DND-41 (cell line): ENCODE results near the gene SAMD5.

Experiments used
- ATAC-seq: fragments of 200-7000 bp; cut with Tn5 transposase; 3 replicates; pipeline ENCODE4 v1.9.1; 2021; ENCODE audit warnings: low read depth; ENCODE audit not compliant: insufficient read depth
- DNase-seq: peaks from one replicate; pipeline ENCODE4 v3.0.0-alpha.2; 2020
- H2AFZ ChIP-seq: 2 replicates; pipeline ENCODE4 v1.6.0; 2012; ENCODE audit warnings: low read depth, low read length
- H3K27ac ChIP-seq: 2 replicates; pipeline ENCODE4 v1.5.1; 2012; ENCODE audit warnings: low read length, inconsistent platforms
- H3K27me3 ChIP-seq: fragments of 200-600 bp; sonication (generic); 2 replicates; pipeline ENCODE4 v1.6.0; 2012; ENCODE audit warnings: low read length, mild to moderate bottlenecking, inconsistent platforms; ENCODE audit not compliant: insufficient read depth, poor library complexity
- H3K36me3 ChIP-seq: 2 replicates; pipeline ENCODE4 v1.5.1; 2012; ENCODE audit warnings: low read length, inconsistent platforms; ENCODE audit not compliant: insufficient read depth
- H3K4me1 ChIP-seq: 2 replicates; pipeline ENCODE4 v1.5.1; 2012; ENCODE audit warnings: mild to moderate bottlenecking, low read length; ENCODE audit not compliant: insufficient read depth
- H3K4me2 ChIP-seq: 2 replicates; pipeline ENCODE4 v1.6.0; 2012; ENCODE audit warnings: mild to moderate bottlenecking, moderate library complexity, low read length, inconsistent platforms; ENCODE audit not compliant: insufficient read depth
- H3K4me3 ChIP-seq, 2 experiments: fragments of 200-600 bp in 1 of 2; shearing (Covaris generic) in 1 of 2; 2 replicates each; pipeline ENCODE4 v1.5.1; 2012 to 2016; ENCODE audit warnings: inconsistent platforms in 2 of 2, low read length in 2 of 2, mild to moderate bottlenecking in 2 of 2, low read depth in 1 of 2, moderate library complexity in 1 of 2
- H3K79me2 ChIP-seq: 2 replicates; pipeline ENCODE4 v1.6.0; 2012; ENCODE audit warnings: low read length, inconsistent platforms; ENCODE audit not compliant: insufficient read depth
- H3K9ac ChIP-seq: 2 replicates; pipeline ENCODE4 v1.6.0; 2012; ENCODE audit warnings: low read depth, mild to moderate bottlenecking, inconsistent platforms, low read length, moderate library complexity
- H3K9me3 ChIP-seq: 2 replicates; pipeline ENCODE4 v1.5.1; 2012; ENCODE audit warnings: low read length, moderate library complexity, mild to moderate bottlenecking, inconsistent platforms; ENCODE audit not compliant: insufficient read depth, severe bottlenecking
- H4K20me1 ChIP-seq: 2 replicates; pipeline ENCODE4 v1.6.0; 2012; ENCODE audit warnings: low read length; ENCODE audit not compliant: insufficient read depth
- EZH2 ChIP-seq: IDR thresholded peaks from 3 replicates; pipeline ENCODE4 v1.6.1; 2012; ENCODE audit warnings: borderline replicate concordance, low read depth, mild to moderate bottlenecking, moderate library complexity, low read length, inconsistent platforms; ENCODE audit not compliant: severe bottlenecking
- TF ChIP-seq, protein P1 (sequence below): IDR thresholded peaks from 2 replicates; pipeline ENCODE4 v1.5.1; 2012; ENCODE audit warnings: borderline replicate concordance, low read length, moderate library complexity, mild to moderate bottlenecking; ENCODE audit not compliant: poor library complexity, severe bottlenecking; ENCODE audit errors: extremely low read depth

The SAMD5 gene

DNA sequence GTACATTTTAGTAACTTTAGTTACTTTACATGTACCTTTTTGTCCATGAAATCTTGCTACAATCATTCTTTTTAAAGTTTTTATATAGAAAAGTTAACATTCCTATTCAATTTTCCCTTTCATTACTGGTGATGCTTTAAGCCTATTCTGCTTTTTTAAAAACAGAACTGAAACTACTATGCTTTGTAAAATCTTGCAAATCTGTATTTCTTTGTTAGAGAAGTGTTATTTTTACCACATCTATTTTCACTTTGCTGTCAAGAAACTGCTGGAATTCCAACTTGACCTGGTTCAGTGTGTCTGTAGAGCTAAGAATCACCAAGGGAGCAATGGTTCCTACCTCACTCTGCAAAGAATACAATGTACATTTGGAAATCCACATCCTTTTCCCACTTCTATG is 21.8 kb upstream of the SAMD5 start:
- ATAC-seq (no peak), DNase-seq (no peak)
- Histone ChIP-seq H3K9me3 (no peaks in the 10 kb centered on the region), H3K27me3 (no peaks in the 10 kb centered on the region), H3K9ac (no peak overlapping the region), H4K20me1 (no peaks in the 10 kb centered on the region), H3K27ac (no peak overlapping the region), H3K4me1 (no peaks in the 10 kb centered on the region), H3K79me2 (no peaks in the 10 kb centered on the region), H3K36me3 (no peaks in the 10 kb centered on the region), H2AFZ (no peak overlapping the region), H3K4me3 (no peak overlapping the region), H3K4me2 (no peak overlapping the region)
- TF ChIP-seq, protein P1, sequence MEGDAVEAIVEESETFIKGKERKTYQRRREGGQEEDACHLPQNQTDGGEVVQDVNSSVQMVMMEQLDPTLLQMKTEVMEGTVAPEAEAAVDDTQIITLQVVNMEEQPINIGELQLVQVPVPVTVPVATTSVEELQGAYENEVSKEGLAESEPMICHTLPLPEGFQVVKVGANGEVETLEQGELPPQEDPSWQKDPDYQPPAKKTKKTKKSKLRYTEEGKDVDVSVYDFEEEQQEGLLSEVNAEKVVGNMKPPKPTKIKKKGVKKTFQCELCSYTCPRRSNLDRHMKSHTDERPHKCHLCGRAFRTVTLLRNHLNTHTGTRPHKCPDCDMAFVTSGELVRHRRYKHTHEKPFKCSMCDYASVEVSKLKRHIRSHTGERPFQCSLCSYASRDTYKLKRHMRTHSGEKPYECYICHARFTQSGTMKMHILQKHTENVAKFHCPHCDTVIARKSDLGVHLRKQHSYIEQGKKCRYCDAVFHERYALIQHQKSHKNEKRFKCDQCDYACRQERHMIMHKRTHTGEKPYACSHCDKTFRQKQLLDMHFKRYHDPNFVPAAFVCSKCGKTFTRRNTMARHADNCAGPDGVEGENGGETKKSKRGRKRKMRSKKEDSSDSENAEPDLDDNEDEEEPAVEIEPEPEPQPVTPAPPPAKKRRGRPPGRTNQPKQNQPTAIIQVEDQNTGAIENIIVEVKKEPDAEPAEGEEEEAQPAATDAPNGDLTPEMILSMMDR = no peak
- no peak for TF ChIP-seq EZH2

DNA sequence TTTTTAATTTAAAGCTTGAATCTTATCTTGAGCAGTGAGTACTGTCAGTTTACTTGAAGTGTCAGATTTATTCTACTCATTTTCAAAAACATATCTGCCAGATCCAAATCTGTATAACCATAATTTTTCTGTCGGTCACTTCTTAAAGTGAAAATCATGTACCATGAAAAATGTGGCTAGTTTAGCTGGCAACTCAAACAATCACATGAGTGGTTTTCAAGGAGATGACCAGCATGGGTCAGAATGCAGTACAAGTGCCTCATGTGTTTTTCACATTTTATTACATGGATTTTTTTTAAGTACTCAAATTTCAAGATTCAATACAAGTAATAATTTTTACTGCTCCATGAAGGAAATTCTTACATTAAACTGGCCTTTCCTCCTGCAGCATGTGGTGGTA is 11.0 kb upstream of the SAMD5 start:
- Histone ChIP-seq H3K4me3 (no peak overlapping the region), H3K9me3 (peaks cover 4% of the 10 kb centered on the region), H3K27ac (no peak overlapping the region), H2AFZ (no peak overlapping the region), H3K4me1 (no peaks in the 10 kb centered on the region), H3K27me3 (no peaks in the 10 kb centered on the region), H3K4me2 (no peak overlapping the region), H3K36me3 (no peaks in the 10 kb centered on the region), H3K9ac (no peak overlapping the region), H3K79me2 (no peaks in the 10 kb centered on the region), H4K20me1 (no peaks in the 10 kb centered on the region)
- TF ChIP-seq EZH2 = no peak
- TF ChIP-seq, protein P1 = no peak
- ATAC-seq = no peak
- no peak for DNase-seq

DNA sequence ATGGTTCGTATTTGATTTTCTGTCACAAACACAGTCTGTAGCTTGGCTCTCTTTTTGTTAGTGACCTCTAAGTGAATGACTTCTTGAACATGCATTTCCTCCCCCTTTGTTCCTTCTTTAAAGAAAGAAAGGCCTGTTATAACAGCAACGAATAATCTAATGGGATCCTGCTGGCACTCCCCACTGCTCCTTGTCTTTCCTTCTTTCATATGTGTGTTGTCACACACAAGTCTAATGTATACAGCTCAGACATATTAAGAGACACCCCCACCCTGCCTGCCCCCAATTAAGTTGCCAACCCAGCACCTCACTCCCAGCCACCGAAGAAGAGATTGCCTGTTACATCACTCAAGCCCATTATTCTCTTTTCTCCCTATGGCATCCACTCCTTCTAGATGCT is 4.9 kb upstream of the SAMD5 start:
- no peak for DNase-seq
- no peak overlapping the region for H3K9ac ChIP-seq
- TF ChIP-seq EZH2 = no peak
- TF ChIP-seq, protein P1 = no peak

DNA sequence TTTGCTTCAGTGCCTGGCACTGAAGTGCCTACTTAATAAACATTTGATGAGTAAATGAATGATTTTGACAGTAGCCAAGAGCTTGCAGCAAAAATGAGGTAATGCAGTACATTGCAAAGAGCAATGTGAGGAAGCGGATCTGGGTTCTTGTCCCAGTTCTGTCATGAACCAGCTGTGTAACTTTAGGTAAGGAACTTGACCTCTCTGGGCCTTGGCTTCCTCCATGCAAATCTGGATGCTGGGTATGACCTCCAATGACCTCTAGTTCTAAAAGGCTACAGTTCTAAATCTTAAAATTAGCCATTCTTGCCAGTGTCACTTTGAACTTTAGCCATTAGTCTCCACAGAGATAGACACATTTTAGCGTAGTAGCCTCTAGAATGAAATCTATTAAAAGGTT is 3.6 kb upstream of the SAMD5 start:
- Histone ChIP-seq H3K79me2 (no peaks in the 10 kb centered on the region), H4K20me1 (no peaks in the 10 kb centered on the region), H3K27me3 (no peaks in the 10 kb centered on the region), H3K4me3 (no peak overlapping the region), H3K4me2 (no peak overlapping the region), H3K9me3 (peaks cover 3% of the 10 kb centered on the region), H3K4me1 (no peaks in the 10 kb centered on the region), H2AFZ (no peak overlapping the region), H3K9ac (no peak overlapping the region), H3K36me3 (no peaks in the 10 kb centered on the region), H3K27ac (no peak overlapping the region)
- TF ChIP-seq, protein P1 = no peak
- no peak for TF ChIP-seq EZH2
- no peak for ATAC-seq
- DNase-seq = no peak

More for the DNA sequence above, 4.9 kb upstream of the SAMD5 start:
- H3K27ac ChIP-seq = no peak overlapping the region
- H3K79me2 ChIP-seq = no peaks in the 10 kb centered on the region
- no peaks in the 10 kb centered on the region for H3K4me1 ChIP-seq
- no peak overlapping the region for H2AFZ ChIP-seq
- no peaks in the 10 kb centered on the region for H4K20me1 ChIP-seq
- H3K9me3 ChIP-seq = peaks cover 3% of the 10 kb centered on the region
- H3K27me3 ChIP-seq = no peaks in the 10 kb centered on the region
- H3K36me3 ChIP-seq = no peaks in the 10 kb centered on the region
- ATAC-seq = no peak
- no peak overlapping the region for H3K4me2 ChIP-seq
- H3K4me3 ChIP-seq = no peak overlapping the region
